COR-L47 (cell line): Measurements from ENCODE around the gene OCIAD2.
"Not testable (repeated sequence)": the region's sequence is repeated elsewhere in the genome, so short reads cannot be mapped to it uniquely, and the experiment has no call there.

Experiments
- DNase-seq: peaks from one replicate; lab custom pipeline; 2025; lab: John Stamatoyannopoulos, UW

Gene OCIAD2

DNA sequence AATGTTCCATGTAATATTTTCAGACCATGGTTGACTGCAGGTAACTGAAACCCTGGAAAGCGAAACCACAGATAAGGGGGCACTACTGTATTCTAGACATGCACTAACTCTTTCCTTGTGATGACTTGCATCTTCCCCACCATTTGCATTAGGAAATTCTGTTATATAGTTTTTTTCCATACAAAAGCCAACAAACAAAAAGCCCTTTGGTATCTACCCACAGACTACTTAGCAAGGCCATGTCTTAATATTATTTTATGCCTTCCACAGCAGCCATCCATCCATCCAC lies 52.2 kb downstream of the OCIAD2 start:
- DNase-seq, result no peak

- no peak for DNase-seq
Observed at GRCh38 chr4:48853604-48854394, 52.8 kb downstream of the OCIAD2 start.

GRCh38 chr4:48851651-48852050 lies 54.9 kb downstream of the OCIAD2 start:
- no peak for DNase-seq

GRCh38 chr4:48848799-48849198 lies 57.8 kb downstream of the OCIAD2 start:
- not testable (repeated sequence) for DNase-seq

- DNase-seq, result no peak
Observed at GRCh38 chr4:48844843-48845242, 61.7 kb downstream of the OCIAD2 start.

DNA sequence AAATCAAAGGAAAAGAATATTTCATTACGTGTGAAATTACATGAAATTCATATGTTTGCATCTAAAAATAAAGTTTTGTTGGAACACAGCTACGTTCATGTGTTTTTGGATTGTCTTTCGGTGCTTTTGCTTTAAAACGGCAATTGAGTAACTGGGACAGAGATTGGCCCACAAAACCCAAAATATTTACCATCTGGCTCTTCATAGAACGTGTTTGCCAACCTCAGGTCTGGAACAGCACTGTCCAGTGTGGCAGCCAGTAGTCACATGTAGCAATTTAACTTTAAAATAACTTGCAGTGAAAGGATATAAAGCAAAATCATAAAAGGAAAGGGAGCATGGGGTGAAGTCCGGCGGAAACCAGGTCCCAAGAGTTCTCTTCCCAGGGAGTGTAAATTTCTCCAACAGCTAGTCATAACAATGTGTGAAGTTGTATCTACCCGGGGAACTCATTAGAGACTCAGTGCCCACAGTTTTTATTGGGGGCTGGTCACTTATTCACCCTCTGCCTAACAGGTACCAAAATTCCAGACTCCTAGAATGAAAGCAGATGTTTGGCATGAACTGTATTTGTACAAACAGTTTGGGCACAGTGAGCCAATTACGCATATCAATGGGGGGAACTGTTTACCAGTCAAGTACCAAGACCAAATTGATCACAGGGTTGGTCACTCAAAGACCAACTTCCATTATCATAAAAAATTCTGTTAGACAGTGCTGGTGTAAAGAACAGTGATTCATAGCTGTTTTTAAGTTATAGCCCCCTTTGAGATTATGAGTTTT lies 65.3 kb downstream of the OCIAD2 start:
- DNase-seq, result no peak

GRCh38 chr4:48836658-48837057 lies 69.9 kb downstream of the OCIAD2 start:
- DNase-seq, result no peak
